NCI-H187 treated with DMSO at 0.1 percent for 48 hours (cell line): ENCODE results near the gene TTC39C.

ENCODE experiments used
- DNase-seq: peaks from one replicate; lab custom pipeline; 2025; lab: John Stamatoyannopoulos, UW

TTC39C gene

GRCh38 chr18:24086082-24086481 lies 71.5 kb downstream of the TTC39C start:
- no peak for DNase-seq

DNA sequence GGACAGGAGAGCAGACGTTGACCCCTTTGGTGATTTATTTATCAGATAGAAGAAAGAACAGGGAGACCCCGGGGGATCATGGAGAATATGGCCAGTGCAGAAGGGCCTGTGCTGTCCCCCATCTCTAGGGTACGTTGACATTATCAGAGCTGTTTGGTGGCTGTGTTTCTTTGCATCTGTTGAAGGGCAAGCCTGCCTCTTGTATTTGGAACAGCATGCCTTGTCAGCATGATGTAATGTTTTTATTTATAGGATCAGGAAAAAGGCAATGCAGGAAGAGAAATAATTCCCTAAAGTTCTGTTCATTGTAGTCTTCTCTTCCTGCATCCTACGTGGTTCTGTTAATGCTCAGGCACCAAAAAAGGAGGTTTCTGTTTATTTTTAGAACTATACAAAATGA lies 74.5 kb downstream of the TTC39C start:
- no peak for DNase-seq

- DNase-seq = no peak
Measured at GRCh38 chr18:24089515-24090337, 75.2 kb downstream of the TTC39C start.

- DNase-seq = no peak
Measured at GRCh38 chr18:24090876-24091275, 76.3 kb downstream of the TTC39C start.

GRCh38 chr18:24094561-24094960 lies 80.0 kb downstream of the TTC39C start:
- DNase-seq = no peak

DNA sequence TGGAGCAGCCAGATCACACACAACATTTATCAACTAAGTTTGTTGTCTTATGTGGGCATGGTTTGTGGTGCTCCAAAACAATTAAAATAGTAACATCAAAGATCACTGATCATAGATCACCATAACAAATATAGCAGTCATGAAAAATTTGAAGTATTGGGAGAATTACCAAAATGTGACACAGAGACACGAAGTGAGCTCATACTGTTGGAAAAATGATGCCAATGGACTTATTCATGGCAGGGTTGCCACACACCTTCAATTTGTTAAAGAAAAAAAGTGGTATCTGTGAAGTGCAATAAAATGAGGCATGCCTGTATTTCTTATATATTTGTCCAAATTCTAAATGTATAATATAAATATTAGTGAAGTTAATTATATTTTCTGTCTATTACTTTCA lies 81.4 kb downstream of the TTC39C start:
- DNase-seq = no peak

GRCh38 chr18:24103320-24104021 lies 88.9 kb downstream of the TTC39C start:
- no peak for DNase-seq

DNA sequence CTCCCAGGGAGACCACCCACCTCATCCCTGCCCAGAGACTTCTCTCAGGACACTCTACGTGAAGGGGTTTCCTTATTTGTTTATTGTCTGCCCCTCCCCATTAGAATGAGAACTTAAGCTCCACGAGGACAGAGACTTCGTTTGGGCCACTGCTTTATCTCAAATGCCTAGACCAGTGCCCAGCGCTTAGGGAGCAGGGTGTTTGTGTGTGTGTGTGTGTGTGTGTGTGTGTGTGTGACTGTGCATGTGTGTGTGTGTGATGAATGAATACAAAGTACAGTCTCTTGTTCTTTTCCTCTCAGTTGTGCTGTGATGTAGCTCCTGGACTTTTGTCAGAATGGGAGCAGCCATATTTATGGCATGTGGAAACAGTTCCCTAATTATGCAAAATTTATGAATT lies 89.9 kb downstream of the TTC39C start:
- no peak for DNase-seq

DNA sequence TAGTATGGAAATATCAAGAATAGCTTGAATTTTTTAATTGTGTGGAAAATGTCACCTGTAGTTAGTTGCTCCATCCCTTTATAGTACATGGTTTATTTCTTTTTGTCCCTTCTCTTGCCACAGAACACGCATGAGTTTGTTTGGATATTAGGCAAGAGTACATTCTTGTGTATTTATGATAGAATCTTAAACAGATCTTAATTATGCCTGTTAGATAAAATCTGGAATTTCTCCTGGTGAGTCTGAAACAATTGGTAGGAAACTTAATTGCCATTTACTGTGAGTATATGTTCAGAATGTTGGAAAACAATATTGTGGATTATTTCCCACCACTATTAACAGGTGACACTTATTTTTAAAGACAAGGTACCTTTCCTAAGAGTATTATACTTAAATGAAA lies 94.1 kb downstream of the TTC39C start:
- no peak for DNase-seq

DNA sequence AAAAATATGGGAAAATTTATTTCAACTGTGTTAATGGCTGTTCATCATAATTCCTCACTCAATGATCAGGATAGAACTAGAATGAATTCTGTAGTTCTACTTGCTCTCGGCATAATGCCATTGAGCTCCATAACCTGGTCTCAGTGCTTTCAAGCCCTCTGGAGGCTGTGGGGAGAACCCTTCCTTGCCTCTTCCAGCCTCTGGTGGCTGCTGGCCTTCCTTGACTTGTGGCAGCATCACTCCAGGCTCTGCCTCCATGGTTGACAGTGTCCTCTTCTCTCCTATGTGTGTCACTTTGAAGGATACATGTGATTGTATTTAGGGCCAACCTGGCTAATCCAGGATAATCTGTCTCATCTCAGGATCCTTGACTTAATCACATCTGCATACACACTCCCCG lies 97.4 kb downstream of the TTC39C start:
- no peak for DNase-seq

- DNase-seq = no peak
Measured at GRCh38 chr18:24112464-24112863, 97.9 kb downstream of the TTC39C start.

GRCh38 chr18:24112874-24113615 lies 98.5 kb downstream of the TTC39C start:
- no peak for DNase-seq

DNA sequence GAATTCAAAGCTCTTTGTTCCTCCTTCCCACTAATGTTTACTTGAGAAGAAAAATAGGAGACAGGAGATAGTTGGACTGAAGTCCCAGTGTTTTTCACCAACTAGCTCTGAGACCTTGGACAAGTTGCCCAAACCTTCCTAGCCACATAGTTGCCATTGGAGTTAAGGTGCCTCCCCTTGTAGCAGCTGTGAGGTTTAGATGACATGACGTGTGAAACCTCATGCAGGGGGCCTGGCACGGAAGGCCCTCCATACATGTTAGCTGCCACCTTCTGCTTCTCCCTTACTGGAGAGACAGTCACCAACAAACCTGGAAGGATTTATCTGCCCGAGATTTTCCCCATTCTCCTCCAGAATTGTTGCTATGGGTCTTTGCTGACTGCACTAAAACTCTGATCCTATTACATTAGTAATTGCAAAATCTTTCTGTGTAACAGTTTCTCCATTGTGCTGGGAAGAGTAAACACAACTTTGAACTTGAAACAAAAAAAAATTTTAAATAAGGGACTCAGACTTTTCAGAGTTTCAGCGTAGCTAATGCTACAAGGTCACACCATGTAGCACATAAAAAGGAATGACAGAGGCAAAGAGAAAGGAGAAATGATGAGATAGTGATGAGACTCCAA lies 100.5 kb downstream of the TTC39C start:
- DNase-seq = no peak

- DNase-seq = no peak
Measured at GRCh38 chr18:24115628-24116027, 101.1 kb downstream of the TTC39C start.

GRCh38 chr18:24118750-24119577 lies 104.4 kb downstream of the TTC39C start:
- peak; percentile 29 for DNase-seq

- no peak for DNase-seq
Measured at GRCh38 chr18:24120676-24121075, 106.1 kb downstream of the TTC39C start.

DNA sequence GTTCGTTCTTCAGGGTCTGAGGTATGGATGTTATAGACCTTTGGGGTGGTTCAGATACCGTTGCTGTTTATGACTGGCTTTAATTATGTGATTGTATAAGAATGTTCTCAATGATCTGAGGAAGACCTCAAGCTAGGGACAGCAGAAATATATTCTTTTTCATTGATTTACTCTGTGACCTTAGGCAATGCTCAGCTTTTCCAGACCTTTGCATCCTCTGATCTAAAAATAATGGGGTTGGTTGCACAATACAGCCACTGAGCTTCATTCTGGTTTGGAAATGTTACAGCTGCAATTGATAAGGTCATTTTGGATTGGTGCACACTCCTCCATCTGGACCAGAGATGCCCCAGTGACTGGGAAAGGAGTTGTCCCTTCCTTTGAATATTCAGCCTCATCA lies 107.1 kb downstream of the TTC39C start:
- no peak for DNase-seq

- DNase-seq = no peak
Measured at GRCh38 chr18:24126155-24126961, 111.8 kb downstream of the TTC39C start.

GRCh38 chr18:24127735-24128134 lies 113.2 kb downstream of the TTC39C start:
- DNase-seq = no peak

GRCh38 chr18:24128700-24129099 lies 114.1 kb downstream of the TTC39C start:
- no peak for DNase-seq

GRCh38 chr18:24130494-24130893 lies 115.9 kb downstream of the TTC39C start:
- no peak for DNase-seq
